GM19397 (cell line): ENCODE measurements around the gene AP3D1.

ENCODE experiments used
- ATAC-seq: cut with Tn5 transposase; IDR thresholded peaks from one replicate; pipeline ENCODE4 v1.9.1; 2021; ENCODE audit warnings: mild to moderate bottlenecking, moderate library complexity; ENCODE audit not compliant: unreplicated experiment

Gene AP3D1

GRCh38 chr19:2070436-2070827, 80.9 kb downstream of the AP3D1 start:
- no peak for ATAC-seq

GRCh38 chr19:2064788-2065524, 86.4 kb downstream of the AP3D1 start:
- ATAC-seq = no peak

DNA sequence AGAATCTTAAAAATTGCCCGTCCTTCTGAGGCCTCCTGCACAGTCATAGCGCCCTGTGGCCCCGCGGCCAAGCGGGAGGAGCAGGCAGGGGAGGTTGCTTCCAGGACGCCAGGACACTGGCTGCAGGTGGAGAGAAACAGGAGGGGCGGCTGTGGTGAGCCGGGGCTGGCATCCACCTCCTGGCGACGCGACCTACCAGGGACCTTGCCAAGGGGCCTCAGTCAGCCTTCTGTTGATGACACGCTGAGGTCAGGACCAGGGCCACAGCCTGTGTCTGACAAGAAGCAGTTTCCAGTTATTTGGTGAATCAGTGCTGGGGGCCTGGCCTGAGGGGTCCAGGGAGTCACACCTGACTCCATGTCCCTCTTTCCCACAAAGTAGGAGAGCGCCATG, 87.0 kb downstream of the AP3D1 start:
- ATAC-seq = no peak

GRCh38 chr19:2063824-2064223, 87.5 kb downstream of the AP3D1 start:
- ATAC-seq = no peak

DNA sequence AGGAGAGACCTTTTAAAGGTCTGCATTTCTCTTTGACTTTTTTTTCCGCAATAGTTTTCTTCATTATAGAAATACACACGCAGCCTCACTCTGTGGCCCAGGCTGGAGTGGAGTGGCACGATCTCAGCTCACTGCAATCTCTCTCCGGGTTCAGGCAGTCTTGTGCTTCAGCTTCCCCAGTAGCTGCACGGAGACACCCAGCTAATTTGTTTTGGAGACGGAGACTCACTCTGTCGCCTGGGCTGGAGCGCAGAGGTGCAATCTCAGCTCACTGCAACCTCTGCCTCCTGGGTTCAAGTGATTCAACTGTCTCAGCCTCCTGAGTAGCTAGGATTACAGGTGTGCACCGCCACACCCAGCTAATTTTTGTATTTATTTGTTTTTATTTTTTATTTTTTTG, 88.6 kb downstream of the AP3D1 start:
- no peak for ATAC-seq

- no peak for ATAC-seq
These were observed 89.0 kb downstream of the AP3D1 start for GRCh38 chr19:2062389-2062729.

GRCh38 chr19:2061495-2062388, 89.6 kb downstream of the AP3D1 start:
- ATAC-seq = peak; percentile 84

DNA sequence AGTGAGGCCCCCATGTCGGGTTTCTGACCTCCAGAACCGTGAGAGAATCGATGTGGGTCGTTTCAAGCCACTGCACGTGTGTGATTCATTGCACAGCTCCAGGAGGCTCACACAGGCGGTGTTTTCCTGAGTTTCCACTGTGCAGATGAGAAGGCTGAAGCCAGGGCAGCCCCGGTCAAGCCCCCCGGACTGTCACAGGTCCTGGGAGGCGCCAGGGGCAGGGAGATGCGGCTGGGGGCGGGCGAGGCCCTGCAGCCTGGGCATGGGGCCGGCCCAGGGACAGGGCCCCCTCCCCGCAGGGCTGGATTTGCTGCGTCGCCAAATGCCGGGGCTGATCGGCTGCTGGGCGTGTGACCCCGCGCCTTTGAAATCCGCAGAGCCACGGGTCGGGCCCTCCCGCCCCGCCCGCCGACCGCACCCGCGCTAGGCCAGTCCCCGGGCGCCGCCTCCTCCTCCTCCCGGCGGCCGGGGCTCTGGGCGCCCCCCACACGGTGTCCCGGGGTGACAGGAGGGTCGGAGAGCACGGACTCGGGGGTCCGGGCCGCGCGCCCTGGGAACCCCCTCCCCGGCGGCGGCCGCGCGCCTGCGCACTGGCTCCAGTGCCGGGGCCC, 90.4 kb downstream of the AP3D1 start:
- ATAC-seq = peak; percentile 35

DNA sequence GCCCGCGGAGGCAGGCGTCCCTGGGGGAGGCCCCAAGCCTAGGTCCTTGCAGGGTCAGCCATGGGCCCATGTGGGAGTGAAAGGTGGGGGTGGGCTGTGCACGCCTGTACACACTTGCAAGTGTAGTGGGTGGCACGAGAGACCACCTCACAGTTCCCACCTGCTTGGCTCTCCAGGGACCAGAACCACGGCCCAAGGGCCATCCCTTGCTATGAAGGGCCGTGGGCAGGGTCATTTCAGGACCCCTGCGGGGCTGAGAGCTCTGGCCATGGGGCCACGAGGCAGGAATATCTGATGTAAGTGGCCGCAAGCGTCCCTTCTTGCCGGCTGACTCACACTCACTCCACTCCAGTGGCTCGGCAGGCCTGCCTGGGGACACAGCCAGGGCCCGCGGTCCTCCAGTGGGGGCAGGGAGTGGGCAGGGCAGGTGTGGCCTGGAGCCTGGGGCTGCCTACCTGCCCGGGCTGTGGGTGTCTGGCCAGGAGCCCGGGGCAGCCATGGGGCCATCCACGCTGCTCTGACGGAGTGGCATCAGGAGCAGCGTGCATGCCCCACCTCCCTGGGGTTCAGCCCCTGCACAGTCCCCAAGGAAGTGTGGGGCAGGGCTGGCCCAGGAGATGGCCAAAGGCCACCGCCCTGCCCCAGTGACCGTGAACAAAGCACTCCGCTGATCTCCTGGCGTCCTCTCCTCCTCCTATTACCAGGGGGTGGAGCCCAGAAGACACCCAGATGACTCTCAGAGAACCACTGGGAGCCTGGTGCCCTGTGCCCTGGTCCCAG, 91.8 kb downstream of the AP3D1 start:
- ATAC-seq = no peak

- no peak for ATAC-seq
These were observed 92.6 kb downstream of the AP3D1 start for GRCh38 chr19:2058570-2059421.

GRCh38 chr19:2057484-2058469, 93.6 kb downstream of the AP3D1 start:
- ATAC-seq = no peak

DNA sequence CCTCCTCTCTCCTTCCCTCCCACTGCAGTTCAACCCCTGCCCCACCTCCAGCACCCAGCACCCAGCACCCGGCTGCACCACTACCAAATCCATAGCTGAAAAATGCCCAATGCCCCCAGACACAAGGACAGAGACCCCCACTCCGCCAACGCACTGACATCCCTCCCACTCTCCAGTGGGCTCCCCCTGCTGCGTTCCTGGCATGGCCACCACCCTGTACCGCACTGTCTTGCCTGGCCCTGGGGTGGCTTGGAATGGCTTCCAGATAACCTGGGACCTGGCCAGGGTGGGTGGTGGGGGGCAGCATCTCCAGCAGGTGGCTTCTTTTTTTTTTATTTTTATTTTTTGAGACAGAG, 94.6 kb downstream of the AP3D1 start:
- ATAC-seq = no peak

DNA sequence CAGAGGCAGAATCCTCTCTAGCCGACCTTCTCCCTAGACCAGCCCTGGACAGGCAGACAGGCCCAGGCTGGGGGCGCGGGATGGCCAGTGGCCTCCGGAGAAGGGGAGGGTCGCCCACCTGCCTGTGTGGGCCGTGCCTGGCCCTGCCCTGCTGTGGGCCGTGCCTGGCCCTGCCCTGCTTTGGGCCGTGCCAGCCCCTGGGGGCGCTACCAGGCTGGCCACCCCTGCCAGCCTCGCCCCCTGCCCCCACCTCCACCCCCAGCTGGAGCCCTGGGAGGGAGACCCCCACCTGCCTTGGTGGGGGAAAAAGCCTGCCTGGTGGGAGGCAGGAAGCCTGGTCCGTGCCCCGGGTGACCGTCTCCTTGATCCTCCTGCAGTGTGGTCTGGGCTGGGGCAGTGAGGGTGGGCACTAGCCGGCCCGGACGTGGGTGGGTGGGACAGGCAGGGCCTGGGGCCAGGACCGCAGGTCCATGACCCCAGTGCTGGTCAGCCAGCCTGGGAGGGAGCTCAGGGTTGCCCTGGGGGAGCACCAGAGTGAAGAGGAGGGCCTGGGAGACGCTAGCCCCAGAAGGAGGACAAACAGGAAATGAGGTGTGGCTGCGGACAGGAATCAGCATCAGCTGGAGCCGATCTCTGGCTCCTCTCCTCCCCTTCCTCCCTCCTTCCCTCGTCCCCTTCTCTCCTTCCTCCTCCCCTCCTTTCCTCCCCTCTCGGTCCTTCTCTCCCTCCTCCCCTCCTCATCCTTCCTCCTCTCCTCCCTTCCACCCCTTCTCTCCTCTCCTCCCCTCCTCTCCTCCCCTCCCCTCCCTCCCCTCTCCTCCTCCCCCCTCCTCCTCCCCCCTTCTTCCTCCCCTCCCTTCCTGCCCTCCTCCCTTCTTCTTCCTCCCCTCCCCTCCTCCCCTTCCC, 95.2 kb downstream of the AP3D1 start:
- no peak for ATAC-seq

DNA sequence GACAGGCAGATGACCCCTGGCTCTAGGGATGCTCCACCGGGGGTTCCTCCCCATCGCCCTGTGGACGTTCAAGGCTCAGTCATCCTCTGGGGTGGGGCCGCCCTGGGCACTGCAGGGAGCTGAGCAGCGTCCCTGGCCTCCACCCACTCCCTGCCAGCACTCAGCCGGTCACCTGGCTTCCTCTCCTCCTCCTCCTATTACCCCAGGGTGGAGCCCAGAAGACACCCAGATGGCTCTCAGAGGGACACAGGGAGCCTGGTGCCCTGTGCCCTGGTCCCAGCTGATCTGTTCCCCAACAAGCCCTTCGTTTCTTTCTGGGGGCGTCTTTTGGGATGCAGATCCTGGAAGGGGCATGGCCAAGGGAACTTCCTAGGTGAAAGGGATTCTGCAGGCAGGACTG, 96.6 kb downstream of the AP3D1 start:
- ATAC-seq = no peak

- no peak for ATAC-seq
These were observed 97.6 kb downstream of the AP3D1 start for GRCh38 chr19:2053601-2054389.

GRCh38 chr19:2051773-2052704, 99.3 kb downstream of the AP3D1 start:
- ATAC-seq = no peak
